Naive thymus-derived CD8-positive, alpha-beta T cell (primary cell): ENCODE measurements around the gene MAN1A1. TPM values are rescaled to one million over a fixed set of nuclear protein-coding genes. Genes with fewer than 3 reads are reported as not detected.
A peak's percentile ranks its signal among the peaks of the same experiment; 100 is the strongest.

Experiments used
- ATAC-seq, 2 donors: fragments of 150-1000 bp; cut with Tn5 transposase in 1 of 2; sonication (Bioruptor Pico), chemical (Tn5 transposase) in 1 of 2; 1 replicate in 1 of 2; 2 replicates in 1 of 2; pipeline ENCODE4 v1.10.0; 2021; ENCODE audit warnings: mild to moderate bottlenecking in 2 of 2, moderate library complexity in 2 of 2
- POLR2A ChIA-PET: fragments of 350-600 bp; sonication (Branson Sonifier 250); formaldehyde crosslinking; loops from one replicate; lab custom pipeline; 2021; ENCODE audit warnings: antibody characterized with exemption; lab: Charles Lee
- DNase-seq, 10 donors: peaks; one replicate each; pipeline versions ENCODE4 v3.0.0 to v3.0.0-alpha.2; 2020 to 2022
- H3K27ac Mint-ChIP-seq, 10 donors: one replicate each; pipeline ENCODE4 v1.8.0; 2020 to 2022; ENCODE audit warnings: mild to moderate bottlenecking in 10 of 10, mixed read lengths in 10 of 10, moderate library complexity in 4 of 10, inconsistent platforms in 1 of 10
- H3K27me3 Mint-ChIP-seq, 5 donors: one replicate each; pipeline ENCODE4 v1.8.0; 2021 to 2022; ENCODE audit warnings: mixed read lengths in 5 of 5
- H3K36me3 Mint-ChIP-seq, 3 donors: one replicate each; pipeline ENCODE4 v1.8.0; 2020 to 2022; ENCODE audit warnings: mixed read lengths in 3 of 3, mild to moderate bottlenecking in 2 of 3, inconsistent platforms in 1 of 3
- H3K4me1 Mint-ChIP-seq, 4 donors: one replicate each; pipeline ENCODE4 v1.8.0; 2021 to 2022; ENCODE audit warnings: mixed read lengths in 4 of 4
- H3K4me3 Mint-ChIP-seq, 10 donors: one replicate each; pipeline ENCODE4 v1.8.0; 2020 to 2022; ENCODE audit warnings: mild to moderate bottlenecking in 10 of 10, mixed read lengths in 10 of 10, moderate library complexity in 6 of 10, inconsistent platforms in 1 of 10
- H3K9me3 Mint-ChIP-seq, 9 donors: one replicate each; pipeline ENCODE4 v1.8.0; 2020 to 2022; ENCODE audit warnings: mixed read lengths in 9 of 9, mild to moderate bottlenecking in 3 of 9, inconsistent platforms in 1 of 9, moderate library complexity in 1 of 9
- polyA plus RNA-seq, 3 donors: library from polyadenylated mRNA; unstranded; fragments of 300-500 nt; fragmentation: Illumina TruSeq; gene quantifications; one replicate each; pipeline ENCODE4 v1.2.3, GENCODE V29; 2021
- total RNA-seq, 8 experiments: library from RNA in 2 of 8; stranded (reverse) in 2 of 8; gene quantifications; one replicate each; pipeline ENCODE4 v1.2.3 and lab custom pipeline; 2021 to 2026

The MAN1A1 gene
- total and polyA plus RNA-seq, 5 experiments from 2014 or later, result 6.1 to 17.9 (median 8.6) TPM

DNA sequence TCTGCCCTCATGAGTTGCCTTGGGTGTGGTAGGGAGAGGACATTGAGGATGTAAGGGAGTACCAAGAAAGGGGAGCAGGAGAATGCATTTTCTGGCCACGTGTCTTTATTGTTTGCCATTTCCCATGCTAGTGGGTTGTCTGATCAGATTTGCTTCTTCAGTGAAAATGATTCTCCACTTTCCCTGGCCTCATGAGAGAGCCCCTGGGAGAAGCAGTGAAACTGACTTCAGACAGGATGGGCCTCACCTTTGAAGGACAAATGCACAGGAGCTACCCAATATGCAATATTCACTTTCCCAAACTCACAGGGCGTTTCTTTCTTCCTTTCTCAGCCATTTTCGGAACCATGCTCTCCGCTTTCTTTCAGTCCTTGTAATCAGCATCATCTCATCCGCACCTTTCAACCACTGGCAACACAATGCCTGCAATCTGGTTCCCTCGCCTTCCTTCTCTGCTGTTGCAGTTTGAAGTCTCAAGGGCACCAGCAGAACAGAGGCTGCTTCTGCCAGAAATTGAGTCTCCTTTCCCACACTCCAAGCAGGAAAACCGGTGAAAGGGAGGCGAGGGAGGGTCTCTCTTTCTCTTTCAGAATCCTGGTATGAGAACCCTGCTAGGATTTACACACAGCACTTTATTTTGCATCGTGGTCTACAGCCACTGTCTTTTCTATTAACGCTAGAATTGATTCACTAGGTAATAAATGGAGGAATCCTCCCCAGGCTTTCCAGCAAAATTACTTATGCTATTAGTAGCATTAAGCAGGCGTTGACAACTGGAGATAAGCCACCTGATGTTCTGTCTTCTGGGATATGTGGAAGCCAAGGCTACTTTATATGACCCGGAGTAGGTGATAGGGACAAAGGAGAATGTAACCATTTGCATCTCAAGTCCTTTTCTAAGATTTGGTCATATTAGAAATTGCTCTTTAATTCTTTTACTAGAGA lies 209.1 kb downstream of the MAN1A1 start:
- POLR2A ChIA-PET, result no interaction called here
- ATAC-seq (no peak), DNase-seq (no peak)
- Mint-ChIP-seq H3K27me3 (no peaks in the 10 kb centered on the region), H3K9me3 (no peaks in the 10 kb centered on the region), H3K4me1 (peaks cover 0 to 13% (median 2%) of the 10 kb centered on the region in 4 donors), H3K27ac (peak overlapping the region in 1 of 10 donors; percentile 57), H3K36me3 (no peaks in the 10 kb centered on the region), H3K4me3 (no peak overlapping the region)

DNA sequence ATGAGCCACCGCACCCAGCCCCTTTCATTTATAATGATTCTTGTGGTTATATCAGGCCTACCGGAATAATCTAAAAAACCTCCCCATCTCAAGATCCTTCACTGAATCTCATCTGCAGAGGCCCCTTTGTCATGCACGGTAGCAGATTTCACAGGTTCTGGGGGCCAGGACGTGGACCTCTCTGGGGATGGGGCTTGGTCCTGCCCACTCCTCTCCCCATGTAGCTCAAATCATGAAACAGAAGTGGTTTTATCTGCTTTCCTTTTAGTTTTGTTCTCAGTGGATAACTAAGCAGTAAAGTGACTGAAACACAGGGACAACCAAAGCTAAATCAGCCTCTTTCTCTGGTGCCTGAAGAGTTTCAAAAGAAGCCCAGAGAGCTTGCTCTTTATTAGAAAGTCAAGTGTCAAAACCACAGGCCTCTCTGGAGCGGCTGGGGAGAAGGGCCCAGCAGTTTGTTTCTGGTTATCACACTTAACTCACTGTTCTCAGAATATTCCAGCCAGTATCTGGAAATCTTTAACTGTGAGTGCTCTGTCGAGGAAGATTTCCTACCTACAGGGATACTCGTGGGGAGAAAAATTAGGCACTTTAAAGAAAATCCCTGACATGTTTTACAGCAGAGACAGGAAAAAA lies 210.5 kb downstream of the MAN1A1 start:
- Mint-ChIP-seq H3K9me3 (no peaks in the 10 kb centered on the region), H3K27me3 (peaks cover 0 to under 1% (median 0%) of the 10 kb centered on the region in 5 donors), H3K4me3 (no peak overlapping the region), H3K27ac (no peak overlapping the region), H3K4me1 (peaks cover 0 to 6% (median 0%) of the 10 kb centered on the region in 4 donors), H3K36me3 (no peaks in the 10 kb centered on the region)
- DNase-seq (no peak), ATAC-seq (no peak)
- POLR2A ChIA-PET, result no interaction called here

DNA sequence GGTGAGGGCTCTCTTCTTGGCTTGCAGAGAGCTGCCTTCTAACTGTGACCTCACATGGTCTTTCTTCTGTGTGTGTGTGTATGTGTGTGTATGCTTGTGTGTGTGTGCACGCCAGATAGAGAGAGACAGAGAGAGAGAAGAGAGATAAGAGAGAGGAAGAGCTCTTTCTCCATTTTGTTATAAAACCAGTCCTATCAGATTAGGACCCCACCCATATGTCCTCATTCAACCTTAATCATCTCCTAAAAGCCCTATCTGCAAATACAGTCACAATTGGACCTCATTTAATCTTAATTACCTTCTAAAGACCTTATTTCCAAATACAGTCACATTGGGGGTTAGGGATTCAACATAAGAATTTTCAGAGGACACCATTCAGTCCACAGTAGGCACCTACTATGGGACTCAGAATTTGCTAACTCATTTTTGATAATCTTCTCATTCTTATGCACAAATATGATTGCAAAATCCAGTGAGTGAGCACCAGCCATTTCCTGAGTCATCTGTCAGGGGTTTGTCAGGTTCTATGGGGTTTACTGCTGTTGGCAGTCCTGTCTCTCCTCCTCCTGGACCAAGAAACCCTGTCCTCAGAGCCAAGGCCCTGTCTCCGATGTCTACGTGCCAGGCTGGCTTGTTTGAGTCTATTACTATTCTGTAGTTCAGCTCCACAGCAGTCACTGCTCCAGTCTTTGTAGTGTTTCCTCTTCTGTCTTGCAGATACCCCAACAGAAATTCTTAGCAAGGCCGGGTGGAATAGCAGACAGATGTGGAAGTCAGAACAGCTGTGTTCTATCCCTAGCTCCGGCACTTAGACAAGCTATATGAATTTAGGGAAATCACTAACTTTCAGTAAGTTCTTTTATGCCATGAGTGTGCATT lies 212.1 kb downstream of the MAN1A1 start:
- H3K4me1 Mint-ChIP-seq, result peaks cover 0 to 6% (median 0%) of the 10 kb centered on the region in 4 donors

DNA sequence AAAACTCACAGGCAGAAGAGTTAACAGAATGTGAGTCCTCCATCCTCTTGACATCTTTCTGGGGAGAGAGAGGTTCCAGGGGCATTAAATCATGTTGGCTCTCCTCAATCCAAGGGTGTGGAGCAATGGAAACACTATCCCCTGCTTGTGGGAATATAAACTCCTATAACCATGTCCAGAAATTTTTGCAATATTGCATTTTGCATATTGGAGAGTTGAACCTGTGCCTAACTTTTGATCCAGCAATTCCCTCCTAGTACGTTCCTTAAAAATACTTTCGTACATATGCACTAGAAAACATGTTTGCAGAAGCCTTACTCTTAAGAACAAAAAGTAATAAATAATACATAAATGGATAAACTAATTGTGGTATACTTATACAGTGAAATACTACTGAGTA lies 214.8 kb downstream of the MAN1A1 start:
- no peak overlapping the region for H3K4me3 Mint-ChIP-seq
- no peak for DNase-seq
- POLR2A ChIA-PET, result no interaction called here

More for the DNA sequence above, 212.1 kb downstream of the MAN1A1 start:
- POLR2A ChIA-PET, result no interaction called here
- Mint-ChIP-seq H3K27me3 (peaks cover 0 to 1% (median 0%) of the 10 kb centered on the region in 5 donors), H3K4me3 (no peak overlapping the region), H3K27ac (no peak overlapping the region), H3K9me3 (peaks cover 0 to 2% (median 0%) of the 10 kb centered on the region in 9 donors), H3K36me3 (no peaks in the 10 kb centered on the region)
- DNase-seq, result no peak
- no peak for ATAC-seq

DNA sequence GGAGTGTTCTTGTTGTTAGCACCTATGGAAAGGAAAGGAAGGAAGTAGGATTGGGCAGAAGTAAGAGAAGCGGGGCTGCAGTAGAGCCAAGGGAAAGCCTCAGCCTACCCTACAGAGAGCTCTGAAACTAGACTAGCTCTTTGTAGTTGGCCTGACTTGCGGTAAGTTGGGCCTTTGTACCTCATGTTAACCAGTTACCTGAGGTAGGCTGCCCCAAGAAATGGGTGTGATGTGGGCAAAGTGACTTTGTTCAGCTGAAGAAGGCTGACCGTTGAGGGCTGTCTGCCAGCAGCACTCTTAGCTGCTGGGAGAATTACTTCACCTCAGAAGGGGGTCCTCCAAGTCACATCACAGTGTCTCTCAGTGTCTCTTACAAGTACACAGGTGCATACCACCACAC lies 216.2 kb downstream of the MAN1A1 start:
- POLR2A ChIA-PET, result no interaction called here

More for the DNA sequence above, 214.8 kb downstream of the MAN1A1 start:
- Mint-ChIP-seq H3K27ac (no peak overlapping the region), H3K4me1 (peaks cover 0 to 6% (median 0%) of the 10 kb centered on the region in 4 donors), H3K27me3 (peaks cover 0 to 1% (median 0%) of the 10 kb centered on the region in 5 donors), H3K36me3 (no peaks in the 10 kb centered on the region), H3K9me3 (peaks cover 0 to 2% (median 0%) of the 10 kb centered on the region in 9 donors)
- ATAC-seq, result no peak

DNA sequence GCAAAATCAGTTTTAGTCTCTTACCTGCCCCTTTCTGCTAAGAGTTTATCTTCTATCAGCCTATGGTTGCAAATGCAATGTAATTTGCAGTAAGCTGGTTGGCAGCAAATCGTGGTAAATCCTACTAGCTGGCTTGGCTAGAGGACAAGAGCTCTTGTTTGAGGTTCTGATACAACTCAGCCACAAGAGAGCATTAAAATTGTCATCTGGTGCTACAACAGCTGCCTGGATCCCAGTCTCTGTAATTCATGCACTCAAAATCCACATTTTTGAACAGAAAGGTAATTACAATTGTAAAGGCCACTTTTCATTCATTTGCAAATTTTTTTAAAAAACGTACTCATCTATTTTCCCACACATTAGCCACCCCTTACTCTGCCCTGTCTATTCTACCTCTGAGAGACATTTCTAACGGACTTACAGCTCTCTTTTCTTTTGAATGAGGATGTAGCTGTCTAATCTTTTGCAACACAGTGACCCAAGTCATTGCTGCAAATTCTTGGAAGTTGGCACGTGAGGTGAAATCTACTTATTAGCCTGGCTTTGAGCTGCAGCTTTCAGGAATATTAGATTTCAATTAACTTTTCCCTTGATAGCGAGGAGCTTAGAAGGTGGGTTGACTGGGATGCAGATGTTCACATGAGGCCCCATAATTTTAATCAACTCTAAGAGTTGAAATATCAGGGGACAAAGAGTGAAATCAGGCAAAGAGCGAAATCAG lies 217.1 kb downstream of the MAN1A1 start:
- Mint-ChIP-seq H3K4me1 (peaks cover 0 to 6% (median 2%) of the 10 kb centered on the region in 4 donors), H3K4me3 (no peak overlapping the region), H3K9me3 (peaks cover 0 to 2% (median 0%) of the 10 kb centered on the region in 9 donors), H3K36me3 (no peaks in the 10 kb centered on the region), H3K27ac (no peak overlapping the region), H3K27me3 (peaks cover 0 to 1% (median 0%) of the 10 kb centered on the region in 5 donors)
- ATAC-seq (no peak), DNase-seq (no peak)
- POLR2A ChIA-PET, result no interaction called here

More for the DNA sequence above, 216.2 kb downstream of the MAN1A1 start:
- DNase-seq (no peak), ATAC-seq (no peak)
- peaks cover 0 to 2% (median 0%) of the 10 kb centered on the region in 9 donors for H3K9me3 Mint-ChIP-seq
- H3K4me1 Mint-ChIP-seq, result peaks cover 0 to 6% (median 3%) of the 10 kb centered on the region in 4 donors
- H3K36me3 Mint-ChIP-seq, result no peaks in the 10 kb centered on the region
- peaks cover 0 to 1% (median 0%) of the 10 kb centered on the region in 5 donors for H3K27me3 Mint-ChIP-seq
- no peak overlapping the region for H3K27ac Mint-ChIP-seq
- H3K4me3 Mint-ChIP-seq, result no peak overlapping the region

DNA sequence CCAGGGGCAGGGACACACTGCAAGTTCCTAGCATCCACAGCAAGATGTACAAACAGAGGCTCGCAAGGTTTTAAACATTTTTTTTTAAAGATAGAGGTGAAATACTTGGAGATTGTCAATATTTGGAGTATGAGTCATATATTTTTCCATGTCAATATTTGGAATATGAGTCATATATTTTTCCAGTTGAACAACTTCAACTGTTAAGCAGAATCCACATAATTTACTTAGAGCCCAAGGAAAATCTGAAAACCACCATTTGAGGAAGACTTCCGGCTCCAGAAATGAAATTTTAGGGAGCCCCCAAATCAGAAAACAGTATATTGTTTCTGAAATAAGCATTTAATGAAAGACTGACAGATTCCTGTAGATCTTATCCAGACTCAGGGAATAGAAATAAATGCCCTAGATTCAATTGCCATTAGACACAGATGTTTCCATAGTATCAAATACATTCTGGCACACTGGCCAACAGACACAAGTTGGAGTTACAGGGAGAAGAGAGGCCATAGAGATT lies 219.5 kb downstream of the MAN1A1 start:
- no peak for DNase-seq
- H3K4me1 Mint-ChIP-seq, result peaks cover 0 to 6% (median 2%) of the 10 kb centered on the region in 4 donors
- no peak overlapping the region for H3K27ac Mint-ChIP-seq
- POLR2A ChIA-PET, result no interaction called here
- no peaks in the 10 kb centered on the region for H3K36me3 Mint-ChIP-seq
- peaks cover 0 to 1% (median 0%) of the 10 kb centered on the region in 5 donors for H3K27me3 Mint-ChIP-seq
- H3K4me3 Mint-ChIP-seq, result no peak overlapping the region
- no peak for ATAC-seq
- peaks cover 0 to 2% (median 0%) of the 10 kb centered on the region in 9 donors for H3K9me3 Mint-ChIP-seq

DNA sequence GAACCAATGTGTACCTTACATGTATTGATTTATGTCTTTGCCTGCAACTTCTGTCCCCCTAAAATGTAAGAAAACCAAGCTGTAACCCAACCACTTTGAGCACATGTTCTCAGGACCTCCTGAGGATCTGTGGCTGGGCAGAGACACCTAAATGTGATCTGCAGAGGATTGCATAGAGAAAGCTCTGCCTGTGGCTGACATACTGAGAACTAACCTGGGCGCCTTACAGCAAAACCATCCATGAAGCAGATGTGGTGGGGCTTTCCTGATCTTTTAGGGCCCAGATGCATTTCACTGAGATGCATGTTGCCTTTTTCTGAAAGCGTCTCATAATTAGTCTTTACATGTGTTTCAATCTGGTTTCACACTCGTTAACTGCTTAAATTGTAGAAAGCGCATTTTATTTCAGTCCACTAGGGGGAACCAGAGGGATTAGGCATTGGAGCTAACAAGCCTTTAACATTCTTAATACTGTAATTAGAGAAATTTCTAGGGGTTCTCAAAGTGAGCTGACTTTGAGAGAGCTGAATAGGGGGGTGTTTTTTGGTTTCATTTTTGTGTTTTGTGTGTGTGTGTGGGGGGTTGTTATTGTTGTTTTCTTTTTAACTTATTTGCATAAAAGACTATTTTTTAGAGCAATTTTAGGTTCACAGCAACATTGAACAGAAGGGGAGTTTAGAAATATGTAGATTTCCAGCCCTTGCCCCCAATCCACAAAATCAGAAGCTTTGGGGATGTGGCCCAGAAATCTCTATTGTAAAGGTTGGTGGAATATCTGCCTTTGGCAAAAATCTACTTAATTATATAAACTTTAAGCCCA lies 220.2 kb downstream of the MAN1A1 start:
- peaks cover 0 to 6% (median 2%) of the 10 kb centered on the region in 4 donors for H3K4me1 Mint-ChIP-seq
- ATAC-seq (peak; percentile 59 to 65), DNase-seq (peak in 6 of 10 donors; percentile 9 to 61 (median 46))
- H3K27ac Mint-ChIP-seq, result no peak overlapping the region
- POLR2A ChIA-PET, result no interaction called here
- H3K9me3 Mint-ChIP-seq, result peaks cover 0 to 2% (median 0%) of the 10 kb centered on the region in 9 donors
- peaks cover 0 to 1% (median 0%) of the 10 kb centered on the region in 5 donors for H3K27me3 Mint-ChIP-seq
- no peaks in the 10 kb centered on the region for H3K36me3 Mint-ChIP-seq
- H3K4me3 Mint-ChIP-seq, result no peak overlapping the region

DNA sequence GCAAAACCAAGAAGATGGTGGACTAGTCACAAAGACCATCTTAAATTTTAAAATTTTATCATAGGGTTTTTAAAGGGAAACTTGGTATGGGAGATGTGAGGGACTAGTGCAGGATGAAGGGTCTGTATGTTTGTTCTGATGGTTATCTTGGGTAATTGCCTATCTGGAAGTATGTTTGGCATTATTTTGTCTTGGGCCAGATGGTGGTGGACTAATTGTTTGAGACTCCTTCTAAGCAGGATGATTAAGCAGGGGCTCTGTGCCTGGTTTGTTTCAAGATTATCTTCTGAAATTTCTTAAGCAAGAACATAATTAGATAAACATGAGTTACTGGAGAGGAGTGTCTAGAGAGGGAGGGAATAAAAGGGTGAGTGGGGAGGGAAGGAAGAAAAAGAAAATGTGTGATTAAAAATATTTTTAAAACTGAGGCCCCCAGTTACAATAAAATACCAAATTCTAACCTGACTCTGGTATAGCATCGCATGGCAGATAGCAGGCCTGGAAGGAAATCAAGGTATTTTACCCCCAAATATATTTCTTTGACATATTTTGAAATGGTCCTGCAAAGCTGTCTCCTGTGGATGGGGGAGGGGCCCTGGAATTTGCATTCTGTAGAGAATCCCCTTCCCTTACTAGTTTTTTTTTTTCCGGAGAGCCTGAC lies 221.2 kb downstream of the MAN1A1 start:
- H3K4me3 Mint-ChIP-seq, result no peak overlapping the region
- H3K4me1 Mint-ChIP-seq, result peaks cover 0 to 6% (median 2%) of the 10 kb centered on the region in 4 donors
- H3K27me3 Mint-ChIP-seq, result peaks cover 0 to 1% (median 0%) of the 10 kb centered on the region in 5 donors
- H3K9me3 Mint-ChIP-seq, result peaks cover 0 to 2% (median 0%) of the 10 kb centered on the region in 9 donors
- DNase-seq (no peak), ATAC-seq (no peak)
- POLR2A ChIA-PET, result no interaction called here
- no peaks in the 10 kb centered on the region for H3K36me3 Mint-ChIP-seq
- peak overlapping the region in 1 of 10 donors; percentile 21 for H3K27ac Mint-ChIP-seq

DNA sequence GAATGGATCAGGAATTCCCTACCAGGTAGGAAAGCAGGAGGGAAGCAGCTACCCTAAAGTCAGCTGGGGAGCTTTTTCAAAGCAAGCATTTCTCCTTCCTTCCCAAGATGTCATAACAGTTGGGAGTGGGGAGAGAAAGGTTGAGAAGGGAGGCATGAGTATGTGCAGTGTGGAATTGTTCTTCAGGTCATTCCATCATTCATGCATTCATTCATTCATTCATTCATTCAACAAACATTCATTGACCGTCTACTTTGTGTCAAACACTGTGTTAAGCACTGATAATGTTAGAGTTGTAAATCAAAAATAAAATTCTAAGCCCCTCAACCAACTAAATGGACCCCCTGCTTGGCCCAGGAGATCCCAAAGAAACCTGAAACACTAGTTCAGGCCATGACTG lies 221.9 kb downstream of the MAN1A1 start:
- Mint-ChIP-seq H3K4me3 (no peak overlapping the region), H3K9me3 (no peaks in the 10 kb centered on the region), H3K36me3 (no peaks in the 10 kb centered on the region), H3K27ac (no peak overlapping the region), H3K27me3 (peaks cover 0 to 1% (median 0%) of the 10 kb centered on the region in 5 donors), H3K4me1 (peaks cover 0 to 6% (median 2%) of the 10 kb centered on the region in 4 donors)
- POLR2A ChIA-PET, result no interaction called here
- DNase-seq (no peak), ATAC-seq (no peak)
